Right cardiac atrium (tissue), 5 donors: ENCODE data around the gene DOCK4. TPM values are rescaled to one million over a fixed set of nuclear protein-coding genes. Genes with fewer than 3 reads are reported as not detected.

Experiments used
- ATAC-seq, 2 donors: fragments of 200-7000 bp; cut with Tn5 transposase; one replicate each; pipeline versions ENCODE4 v1.8.0 to v1.9.1; 2020; ENCODE audit warnings: moderate library complexity in 2 of 2, mild to moderate bottlenecking in 1 of 2
- DNase-seq, 3 donors: peaks; one replicate each; pipeline ENCODE4 v3.0.0-alpha.2; 2020
- H3K27ac ChIP-seq: one replicate; pipeline ENCODE4 v1.5.1; 2013; ENCODE audit warnings: mild to moderate bottlenecking, low read length, control low read depth, moderate library complexity
- H3K27me3 ChIP-seq: one replicate; pipeline ENCODE4 v1.6.1; 2013; ENCODE audit not compliant: control insufficient read depth, insufficient read depth
- H3K4me1 ChIP-seq: one replicate; pipeline ENCODE4 v1.6.1; 2013; ENCODE audit warnings: low read length; ENCODE audit not compliant: control insufficient read depth, insufficient read depth
- H3K4me3 ChIP-seq: one replicate; pipeline ENCODE4 v1.5.1; 2013; ENCODE audit warnings: low read length, control low read depth
- H3K9me3 ChIP-seq: one replicate; pipeline ENCODE4 v1.6.1; 2013; ENCODE audit warnings: low read length; ENCODE audit not compliant: control insufficient read depth
- WGBS: extraction: QIAGEN DNeasy Blood & Tissue Kit; methylation state at CpG from one replicate; pipeline ENCODE4 v1.1.7; 2013; 5-methylcytosine and 5-hydroxymethylcytosine counted together
- intact Hi-C, 4 donors: fragments of 100-400 bp; cut with DNase I; formaldehyde crosslinking; loops; one replicate each; pipeline versions ENCODE4 v1.11.0 to v1.14.0; 2022 to 2023
- polyA plus RNA-seq: library from polyadenylated mRNA; stranded (reverse); fragments of 200-250 nt; gene quantifications from one replicate; pipeline ENCODE4 v1.2.3, GENCODE V29; 2013
- total RNA-seq, 4 donors: library from RNA; stranded (reverse); fragmentation: NEBNext Ultra II Directional; extraction: Animal tissue kit (Norgen Biotek cat#: 25700); gene quantifications; one replicate each; pipeline ENCODE4 v1.2.1, GENCODE V29; 2021
- donor health status: healthy with polysubstance abuse.
- donor health status: DM: no; HTN: yes; CAD: no.
- donor health status: DM: no; HTN: no; CAD: no.
- donor health status: DM: no; HTN: yes; CAD: no; lungs with severe emphysema.
- donor health status: DM: yes; HTN: yes; CAD: no.

DOCK4 gene
- total and polyA plus RNA-seq, 5 donors, result 5.7 to 19.9 (median 15.7) TPM

DNA sequence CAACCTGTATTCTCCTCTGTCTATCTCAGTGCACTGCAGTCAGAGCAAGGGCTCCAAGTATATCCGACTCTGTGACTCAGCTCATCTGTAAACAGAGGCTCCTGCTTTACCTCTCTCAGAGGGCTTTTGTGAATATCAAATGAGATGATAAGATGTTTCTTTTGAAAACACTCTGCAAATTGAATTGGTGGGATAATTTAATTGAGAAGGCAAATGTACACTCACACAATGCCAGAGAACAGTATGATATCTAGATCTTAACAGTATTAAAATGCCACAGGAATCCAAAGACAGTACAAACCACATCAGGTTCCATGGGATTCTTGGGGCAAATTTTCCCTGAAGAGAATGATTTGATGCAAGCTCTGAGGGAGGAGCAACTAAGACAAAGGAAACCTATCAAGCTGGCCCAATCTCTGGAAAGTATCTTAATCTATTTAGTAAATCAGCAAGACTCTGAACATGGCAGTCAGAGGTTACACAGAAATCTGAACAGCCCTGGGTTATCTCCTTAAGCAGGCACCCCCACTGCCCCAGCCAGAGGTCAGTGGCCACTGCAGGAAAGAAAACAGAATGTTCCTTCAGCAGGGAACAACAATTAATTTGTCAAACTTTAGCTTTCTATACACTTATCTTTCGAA lies 45.9 kb downstream of the DOCK4 start:
- Histone ChIP-seq H3K4me3 (no peak overlapping the region), H3K9me3 (no peaks in the 10 kb centered on the region), H3K27me3 (no peaks in the 10 kb centered on the region), H3K4me1 (peaks cover 8% of the 10 kb centered on the region), H3K27ac (peak overlapping the region; percentile 24)
- WGBS, result 63% methylated on average over 2 of the region's 2 CpGs
- intact Hi-C loops, result no loop called here
- DNase-seq (peak in 1 of 3 donors; percentile 60), ATAC-seq (peak; percentile 47 to 51)

DNA sequence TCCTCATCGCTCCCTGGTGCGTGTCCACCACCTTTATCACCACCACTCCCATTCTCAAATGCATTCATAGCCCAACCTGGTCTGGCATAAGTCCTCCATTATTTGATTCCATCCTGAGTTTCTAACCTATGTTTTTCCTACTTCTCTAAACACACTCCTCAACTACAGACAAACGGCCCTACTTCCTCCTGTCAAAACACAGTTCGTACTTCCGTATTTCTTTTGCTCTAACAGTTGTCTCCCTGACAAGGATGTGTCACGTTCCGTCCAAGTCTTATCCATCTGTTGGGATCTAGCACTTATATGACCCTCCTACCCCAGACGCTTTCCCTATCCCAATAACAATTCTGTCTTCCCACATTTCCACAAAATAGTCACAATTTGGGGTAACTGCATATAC lies 46.8 kb downstream of the DOCK4 start:
- no peak overlapping the region for H3K4me3 ChIP-seq
- no peak overlapping the region for H3K27ac ChIP-seq
- DNase-seq (no peak), ATAC-seq (no peak)
- 81% methylated on average over 8 of the region's 8 CpGs for WGBS
- no peaks in the 10 kb centered on the region for H3K27me3 ChIP-seq
- no peaks in the 10 kb centered on the region for H3K9me3 ChIP-seq
- intact Hi-C loops, result no loop called here
- peaks cover 8% of the 10 kb centered on the region for H3K4me1 ChIP-seq

DNA sequence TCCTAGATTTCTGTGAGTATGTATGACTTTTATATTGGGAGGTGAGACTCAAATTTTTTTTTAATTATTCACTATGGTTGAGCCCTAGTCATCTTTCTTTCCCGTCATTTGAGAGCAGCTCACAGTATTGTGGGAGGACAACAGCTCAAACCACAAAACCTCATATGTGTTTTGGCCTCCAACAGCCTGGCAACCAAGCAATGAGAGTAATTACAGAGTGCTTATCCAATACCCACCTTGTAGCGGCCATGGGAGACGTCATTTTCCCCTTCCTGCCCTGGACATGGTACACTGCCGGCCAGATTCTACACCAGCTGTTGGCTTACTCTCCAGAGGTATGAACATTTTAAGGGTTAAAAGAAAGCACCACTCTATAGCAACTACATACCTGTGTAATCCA lies 49.1 kb downstream of the DOCK4 start:
- H3K4me3 ChIP-seq, result no peak overlapping the region
- no peaks in the 10 kb centered on the region for H3K27me3 ChIP-seq
- DNase-seq, result no peak
- H3K27ac ChIP-seq, result no peak overlapping the region
- WGBS, result 72% methylated on average over 4 of the region's 4 CpGs
- ATAC-seq, result no peak
- intact Hi-C loops, result no loop called here
- no peaks in the 10 kb centered on the region for H3K9me3 ChIP-seq
- H3K4me1 ChIP-seq, result peaks cover 6% of the 10 kb centered on the region

DNA sequence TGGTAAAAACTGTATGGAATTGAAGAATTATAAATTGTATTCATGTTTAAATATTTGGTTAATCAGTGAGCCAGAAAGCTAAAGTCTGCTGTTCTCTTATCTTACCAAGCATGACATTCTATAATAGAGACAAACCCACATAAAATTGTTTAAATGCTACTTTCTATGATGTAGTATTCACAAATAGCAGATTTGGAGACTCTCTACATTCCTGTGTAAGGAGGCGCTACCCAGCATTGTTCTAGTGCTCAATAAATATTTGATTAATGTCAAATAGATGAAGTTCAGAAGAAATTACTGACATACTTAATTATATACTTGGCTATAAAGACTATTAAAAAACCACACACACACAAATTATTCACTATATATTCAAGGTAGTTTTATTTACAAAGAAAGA lies 49.8 kb downstream of the DOCK4 start:
- no peak overlapping the region for H3K27ac ChIP-seq
- 97% methylated on average over 1 of the region's 1 CpG for WGBS
- intact Hi-C loops, result no loop called here

DNA sequence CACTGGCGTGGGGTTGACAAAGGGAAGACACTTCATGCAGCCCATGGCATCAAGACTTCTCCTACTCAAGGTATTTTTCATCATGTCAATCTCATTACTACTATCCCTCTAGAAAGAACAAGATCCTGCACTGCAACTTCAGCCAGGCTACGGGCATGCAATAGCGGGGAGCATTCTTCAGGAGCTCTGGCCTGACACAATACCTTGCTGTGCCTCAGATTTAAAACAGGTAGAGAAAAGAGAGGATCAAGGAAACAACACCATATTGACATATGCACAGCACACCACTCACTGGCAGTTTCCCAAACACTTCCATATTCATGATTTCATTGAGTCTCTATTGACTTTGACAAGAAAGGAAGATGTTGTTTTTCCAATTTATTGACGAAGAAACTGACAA lies 51.5 kb downstream of the DOCK4 start:
- Histone ChIP-seq H3K4me1 (peaks cover 3% of the 10 kb centered on the region), H3K9me3 (no peaks in the 10 kb centered on the region), H3K4me3 (no peak overlapping the region), H3K27me3 (no peaks in the 10 kb centered on the region), H3K27ac (no peak overlapping the region)
- WGBS, result 83% methylated on average over 4 of the region's 4 CpGs
- intact Hi-C loops, result no loop called here
- DNase-seq, result no peak
- ATAC-seq, result no peak

More for the DNA sequence above, 49.8 kb downstream of the DOCK4 start:
- H3K4me3 ChIP-seq, result no peak overlapping the region
- DNase-seq (no peak), ATAC-seq (no peak)
- H3K27me3 ChIP-seq, result no peaks in the 10 kb centered on the region
- H3K4me1 ChIP-seq, result peaks cover 6% of the 10 kb centered on the region
- no peaks in the 10 kb centered on the region for H3K9me3 ChIP-seq

DNA sequence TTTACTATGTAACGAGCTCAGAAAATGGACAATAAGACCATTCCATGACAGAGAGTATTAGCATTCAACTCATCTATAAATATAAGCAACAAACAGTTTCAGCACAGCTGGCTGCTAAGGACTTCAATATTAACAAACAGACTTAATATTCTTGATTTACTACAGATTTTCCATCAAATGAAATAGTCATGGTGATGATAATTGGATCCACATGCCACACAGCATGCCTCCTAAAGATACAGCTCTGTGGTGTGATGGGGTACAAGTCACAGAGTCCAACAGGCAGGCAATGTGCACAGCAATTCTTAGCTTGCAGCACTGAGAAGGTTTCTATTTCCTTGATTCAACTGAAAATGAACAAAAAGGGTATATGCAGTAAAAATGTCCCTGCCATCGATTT lies 54.0 kb downstream of the DOCK4 start:
- ATAC-seq (no peak), DNase-seq (no peak)
- intact Hi-C loops, result no loop called here
- no peaks in the 10 kb centered on the region for H3K27me3 ChIP-seq
- H3K4me3 ChIP-seq, result no peak overlapping the region
- peaks cover 2% of the 10 kb centered on the region for H3K4me1 ChIP-seq
- no peak overlapping the region for H3K27ac ChIP-seq
- H3K9me3 ChIP-seq, result no peaks in the 10 kb centered on the region
- 89% methylated on average over 2 of the region's 2 CpGs for WGBS

DNA sequence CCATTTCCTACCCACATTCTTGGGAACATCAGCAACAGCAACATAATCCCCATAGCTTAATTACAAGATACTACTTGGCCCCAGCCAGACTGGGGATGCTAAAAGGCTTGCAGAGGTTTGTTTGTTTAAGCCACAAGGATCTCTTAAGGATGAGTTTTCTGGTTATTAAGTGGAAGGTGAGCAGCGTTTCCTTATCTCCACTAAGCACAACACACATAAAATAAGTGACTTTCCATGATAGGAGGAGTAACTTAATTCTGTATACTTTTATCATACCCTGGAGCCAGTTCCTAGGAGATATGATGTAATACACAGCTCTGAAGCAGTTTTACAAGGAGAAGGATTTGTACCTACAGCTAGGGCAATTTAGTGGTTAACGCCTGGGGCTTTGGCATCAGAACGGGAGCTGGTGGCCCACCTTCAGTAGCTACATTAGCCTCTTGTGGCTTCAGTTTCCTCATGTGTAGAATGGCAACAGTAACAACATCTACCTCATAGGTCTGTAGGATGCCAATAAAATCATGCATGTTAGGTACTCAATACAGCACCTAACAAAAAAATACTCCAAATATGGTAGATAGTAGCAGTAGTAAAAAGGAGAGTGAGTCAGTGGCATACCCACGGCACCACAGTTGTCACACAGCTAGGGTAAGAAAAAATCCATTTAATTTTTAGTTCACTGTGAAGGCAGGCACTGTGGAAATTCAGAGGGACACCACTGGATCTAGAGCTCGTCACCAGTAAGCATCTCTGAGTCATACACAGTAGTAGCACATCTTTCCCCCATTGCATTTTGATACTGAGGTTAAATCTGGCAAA lies 55.2 kb downstream of the DOCK4 start:
- intact Hi-C loops, result no loop called here
- DNase-seq (no peak), ATAC-seq (no peak)
- WGBS, result 87% methylated on average over 5 of the region's 5 CpGs
- no peaks in the 10 kb centered on the region for H3K9me3 ChIP-seq
- no peak overlapping the region for H3K27ac ChIP-seq
- H3K4me3 ChIP-seq, result no peak overlapping the region
- no peaks in the 10 kb centered on the region for H3K27me3 ChIP-seq
- H3K4me1 ChIP-seq, result peaks cover 2% of the 10 kb centered on the region

DNA sequence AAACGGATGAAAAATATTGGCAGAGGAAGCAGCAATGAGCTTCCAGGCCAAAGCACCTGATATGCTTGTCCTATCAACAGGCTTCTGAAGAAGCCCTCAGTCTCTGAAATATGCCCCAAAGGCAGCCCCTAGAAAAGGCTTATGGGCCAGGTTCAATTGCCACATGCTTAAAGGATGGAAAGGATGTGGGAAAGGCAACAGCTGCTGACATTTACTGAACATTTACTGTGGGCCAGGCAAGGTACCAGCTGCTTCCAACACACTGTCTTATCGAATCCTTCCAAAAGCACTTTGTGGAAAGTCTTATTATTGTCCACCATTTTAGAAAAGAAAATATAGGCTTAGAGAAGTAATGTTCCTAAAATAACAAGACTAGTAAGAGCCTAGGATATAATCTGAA lies 56.5 kb downstream of the DOCK4 start:
- no peak overlapping the region for H3K27ac ChIP-seq
- no peaks in the 10 kb centered on the region for H3K9me3 ChIP-seq
- ATAC-seq (no peak), DNase-seq (no peak)
- intact Hi-C loops, result no loop called here
- no peak overlapping the region for H3K4me3 ChIP-seq
- H3K4me1 ChIP-seq, result peaks cover 2% of the 10 kb centered on the region
- WGBS, result 58% methylated on average over 2 of the region's 2 CpGs
- H3K27me3 ChIP-seq, result no peaks in the 10 kb centered on the region

DNA sequence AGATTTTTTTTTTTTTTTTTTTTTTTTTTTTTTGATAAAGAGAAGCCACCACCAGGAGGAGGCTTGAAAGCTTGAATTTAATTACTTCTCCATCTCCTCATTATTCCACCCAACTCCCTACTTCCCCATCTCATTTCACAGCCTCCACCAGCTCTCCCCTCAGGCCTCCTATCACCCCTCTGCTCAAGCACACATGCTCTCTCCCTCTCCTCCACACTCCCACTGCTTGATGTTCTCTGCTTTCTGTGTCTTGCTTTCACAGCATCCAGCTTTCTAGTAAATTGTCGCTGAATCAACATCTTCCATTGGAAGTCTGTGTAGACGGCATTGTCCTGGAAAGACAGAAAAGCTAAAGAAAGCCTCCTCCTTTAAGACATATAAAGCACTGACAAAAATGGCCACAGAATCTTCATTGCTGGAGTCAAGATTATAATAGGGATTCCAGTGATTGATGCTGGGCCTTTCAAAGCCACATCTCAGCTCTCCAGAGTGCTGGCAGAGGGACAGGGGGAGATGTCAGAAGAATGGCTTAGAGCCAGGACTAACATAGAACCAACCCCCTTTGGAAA lies 58.3 kb downstream of the DOCK4 start:
- Histone ChIP-seq H3K4me1 (peaks cover 2% of the 10 kb centered on the region), H3K9me3 (no peaks in the 10 kb centered on the region), H3K27me3 (no peaks in the 10 kb centered on the region), H3K4me3 (no peak overlapping the region), H3K27ac (no peak overlapping the region)
- ATAC-seq (no peak), DNase-seq (peak in 1 of 3 donors; percentile 46)
- WGBS, result 86% methylated on average over 2 of the region's 2 CpGs
- intact Hi-C loops, result no loop called here

DNA sequence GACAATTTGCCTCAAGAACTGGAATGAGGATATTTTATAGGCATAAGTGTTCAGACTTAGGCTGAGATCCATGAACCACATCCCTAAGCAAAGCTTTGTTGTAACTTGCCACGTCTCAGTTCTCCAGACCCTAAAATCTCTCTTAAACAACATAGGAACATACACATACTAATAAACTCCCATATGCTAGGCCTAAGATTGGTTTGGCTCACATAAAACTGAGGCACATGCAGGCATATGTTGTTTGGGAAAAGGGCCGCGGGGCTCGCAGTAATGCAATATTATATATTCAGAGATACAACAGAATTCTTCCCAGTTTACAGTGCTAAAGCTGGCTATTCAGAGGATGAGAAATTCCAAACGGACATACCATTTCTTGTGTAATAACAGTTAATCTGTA lies 61.0 kb downstream of the DOCK4 start:
- ATAC-seq (no peak), DNase-seq (no peak)
- Histone ChIP-seq H3K9me3 (no peaks in the 10 kb centered on the region), H3K27me3 (no peaks in the 10 kb centered on the region), H3K4me3 (no peak overlapping the region), H3K4me1 (peaks cover 2% of the 10 kb centered on the region), H3K27ac (no peak overlapping the region)
- 92% methylated on average over 5 of the region's 5 CpGs for WGBS
- intact Hi-C loops, result no loop called here

DNA sequence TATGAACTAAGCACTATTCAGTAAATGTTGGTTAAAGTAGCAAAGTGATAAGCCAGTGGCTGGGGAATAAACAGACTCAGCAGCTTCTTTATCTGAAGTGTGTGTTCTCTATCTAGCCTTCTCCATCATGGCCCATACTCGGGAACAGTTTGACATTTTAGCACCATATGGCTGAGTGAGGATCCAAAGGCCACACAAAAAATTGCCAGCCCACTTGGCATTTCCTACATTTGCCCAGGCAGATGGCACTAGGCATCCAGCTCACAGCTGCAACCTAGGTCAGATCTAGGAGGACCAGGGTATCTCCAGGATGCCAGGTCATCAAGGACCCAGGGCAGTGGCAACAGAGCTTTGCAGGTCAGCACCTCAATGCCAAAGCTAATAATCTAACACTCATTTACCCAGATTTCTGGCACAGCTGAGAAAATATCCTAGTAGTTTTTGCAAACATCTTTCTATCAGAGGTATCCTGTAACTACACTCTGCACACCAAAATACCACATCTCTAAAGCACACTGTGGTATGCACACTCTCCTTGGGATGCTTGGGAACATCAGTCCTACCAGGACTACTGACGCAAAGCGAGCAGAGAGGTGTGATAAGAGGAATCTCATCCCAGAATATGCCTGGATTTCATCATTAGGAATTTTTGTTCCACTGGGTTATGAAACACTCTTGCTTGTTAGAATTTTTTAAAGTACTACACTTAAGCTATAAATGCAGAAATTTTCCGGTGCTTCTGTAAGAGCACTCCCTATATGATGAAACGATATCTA lies 61.7 kb downstream of the DOCK4 start:
- peaks cover 2% of the 10 kb centered on the region for H3K4me1 ChIP-seq
- H3K9me3 ChIP-seq, result no peaks in the 10 kb centered on the region
- DNase-seq (peak in 2 of 3 donors; percentile 21 to 55), ATAC-seq (peak; percentile 88 to 91)
- 68% methylated on average over 5 of the region's 5 CpGs for WGBS
- no peak overlapping the region for H3K27ac ChIP-seq
- no peak overlapping the region for H3K4me3 ChIP-seq
- intact Hi-C loops, result no loop called here
- H3K27me3 ChIP-seq, result no peaks in the 10 kb centered on the region
